ENCODE measurements around the gene SPATA21.
"Not testable (repeated sequence)": the region's sequence is repeated elsewhere in the genome, so short reads cannot be mapped to it uniquely, and the experiment has no call there.

The SPATA21 gene

DNA sequence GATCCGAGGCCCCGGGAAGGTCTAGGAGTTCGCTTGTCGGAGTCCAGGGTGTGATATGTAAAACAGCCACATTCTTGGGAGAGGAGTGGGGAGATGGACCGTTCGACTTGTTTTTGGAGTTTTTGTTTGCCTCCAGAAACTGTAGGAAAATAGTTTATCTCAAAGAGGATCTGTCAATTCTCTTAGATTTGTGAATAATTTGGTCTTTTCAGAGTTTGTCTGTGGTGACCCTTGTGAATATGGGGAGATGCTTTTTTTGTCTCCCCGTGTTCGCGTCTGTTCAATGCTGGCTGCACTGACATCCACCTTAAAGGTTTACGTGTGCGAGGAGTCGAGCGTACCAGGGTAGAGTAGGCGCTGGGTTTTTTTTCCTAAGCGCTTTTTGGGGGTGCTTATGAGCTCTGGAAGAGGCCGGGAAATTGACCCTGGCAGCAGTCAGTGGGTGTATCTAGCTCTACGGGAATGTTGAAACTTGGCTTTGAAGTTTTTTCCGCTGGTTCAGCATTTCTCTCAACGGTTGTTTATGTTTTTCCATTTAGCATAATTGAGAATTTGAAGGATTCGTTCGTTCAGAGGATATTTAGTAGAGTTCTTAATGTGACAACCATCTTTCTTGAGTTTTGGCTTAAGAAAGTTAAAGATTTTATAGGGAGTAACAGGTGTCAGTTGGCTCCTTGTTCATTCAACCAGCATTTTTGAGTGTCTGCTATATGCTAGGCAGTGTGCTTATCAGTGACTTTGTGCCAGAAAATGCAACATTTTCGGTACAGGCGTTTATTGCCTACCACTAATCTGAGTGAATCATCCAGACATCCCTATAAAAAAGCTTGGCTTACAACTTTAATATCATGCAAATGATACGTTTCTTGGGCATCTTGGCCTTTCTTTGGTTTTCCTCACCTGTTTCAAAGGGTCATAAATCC lies 69.0 kb downstream of the SPATA21 start:
- TF ChIP-seq, protein P1, sequence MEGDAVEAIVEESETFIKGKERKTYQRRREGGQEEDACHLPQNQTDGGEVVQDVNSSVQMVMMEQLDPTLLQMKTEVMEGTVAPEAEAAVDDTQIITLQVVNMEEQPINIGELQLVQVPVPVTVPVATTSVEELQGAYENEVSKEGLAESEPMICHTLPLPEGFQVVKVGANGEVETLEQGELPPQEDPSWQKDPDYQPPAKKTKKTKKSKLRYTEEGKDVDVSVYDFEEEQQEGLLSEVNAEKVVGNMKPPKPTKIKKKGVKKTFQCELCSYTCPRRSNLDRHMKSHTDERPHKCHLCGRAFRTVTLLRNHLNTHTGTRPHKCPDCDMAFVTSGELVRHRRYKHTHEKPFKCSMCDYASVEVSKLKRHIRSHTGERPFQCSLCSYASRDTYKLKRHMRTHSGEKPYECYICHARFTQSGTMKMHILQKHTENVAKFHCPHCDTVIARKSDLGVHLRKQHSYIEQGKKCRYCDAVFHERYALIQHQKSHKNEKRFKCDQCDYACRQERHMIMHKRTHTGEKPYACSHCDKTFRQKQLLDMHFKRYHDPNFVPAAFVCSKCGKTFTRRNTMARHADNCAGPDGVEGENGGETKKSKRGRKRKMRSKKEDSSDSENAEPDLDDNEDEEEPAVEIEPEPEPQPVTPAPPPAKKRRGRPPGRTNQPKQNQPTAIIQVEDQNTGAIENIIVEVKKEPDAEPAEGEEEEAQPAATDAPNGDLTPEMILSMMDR (conservative IDR thresholded peaks at IDR 0.05; ENCODE audit: low read depth, low read length) = no peak
- DNase-seq (ENCODE audit: low read depth) = no peak
- H3K4me3 ChIP-seq (ENCODE audit: low read length) = peak overlapping the region; percentile 89

DNA sequence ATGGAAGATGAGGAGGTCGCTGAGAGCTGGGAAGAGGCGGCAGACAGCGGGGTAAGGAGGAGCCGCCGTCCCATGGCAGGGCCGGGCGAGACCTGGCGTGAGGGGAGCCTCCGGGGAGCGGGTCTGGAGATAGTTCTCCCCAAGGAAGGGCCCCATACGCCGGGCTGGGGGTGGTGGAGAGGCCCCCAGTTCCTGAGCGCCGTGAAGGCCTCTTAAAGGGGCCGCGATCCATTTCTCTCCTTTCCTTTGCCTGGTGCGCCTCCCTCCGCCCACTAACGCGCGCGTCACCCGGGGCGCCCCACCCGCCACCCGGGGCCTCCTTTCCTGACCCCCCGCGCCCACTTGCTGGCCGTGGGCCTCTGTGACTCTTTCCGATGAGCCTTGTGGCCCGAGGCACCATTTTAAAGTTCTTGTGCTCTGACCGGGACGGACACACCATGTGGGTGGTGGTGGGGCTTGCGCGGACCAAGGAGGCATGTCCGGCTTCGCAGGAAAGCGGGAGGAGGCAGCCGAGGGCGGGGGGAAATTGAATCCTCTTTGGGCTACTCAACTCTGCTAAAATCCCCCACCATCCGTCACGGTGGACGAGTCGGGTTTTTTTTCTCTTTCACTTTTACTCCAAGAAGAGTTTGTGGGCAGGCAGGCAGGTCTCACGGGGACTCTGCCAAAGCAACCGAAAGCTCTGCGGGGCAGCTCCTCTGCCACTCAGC lies 69.8 kb downstream of the SPATA21 start:
- DNase-seq (ENCODE audit: low read depth) = no peak
- TF ChIP-seq, protein P1 (conservative IDR thresholded peaks at IDR 0.05; ENCODE audit: low read depth, low read length) = no peak

DNA sequence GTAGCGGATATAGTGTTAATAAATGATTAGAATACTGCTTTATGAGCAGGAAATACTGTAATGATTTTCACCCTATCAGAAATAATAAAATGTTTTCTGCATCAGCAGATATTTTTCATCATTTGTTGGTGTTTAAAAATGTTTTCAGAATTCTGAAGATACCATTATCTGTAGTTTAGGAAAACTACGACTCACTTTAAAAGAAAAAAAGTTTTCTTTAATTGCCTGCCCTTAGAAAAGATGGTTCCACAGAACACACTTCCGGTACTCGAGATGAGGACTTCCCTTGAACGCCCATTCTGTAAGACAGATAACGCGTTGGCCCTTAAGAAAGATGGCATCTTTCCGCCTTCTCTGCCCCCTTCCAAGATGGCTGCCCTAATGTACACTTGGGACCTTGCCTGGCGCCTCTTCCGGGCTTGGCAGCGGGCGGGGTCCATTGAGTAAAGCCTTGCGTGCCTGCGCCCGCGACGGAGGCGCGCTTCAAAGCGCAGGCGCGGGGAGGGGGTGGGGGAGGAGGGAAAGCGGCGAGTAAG lies 70.4 kb downstream of the SPATA21 start, which contains the start of gene SZRD1:
SZRD1 (plus strand) TSS at position 521 of the 536 bp plus-strand sequence. CDS start 16 bp downstream, outside the sequence.
- TF ChIP-seq, protein P1 (conservative IDR thresholded peaks at IDR 0.05; ENCODE audit: low read depth, low read length) = no peak
- H3K4me3 ChIP-seq (ENCODE audit: low read length) = peak within 1 kb of the TSS; percentile 89
- DNase-seq (ENCODE audit: low read depth) = peak; percentile 98

More for the DNA sequence above, 69.8 kb downstream of the SPATA21 start:
- peak overlapping the region; percentile 89 for H3K4me3 ChIP-seq (ENCODE audit: low read length)

DNA sequence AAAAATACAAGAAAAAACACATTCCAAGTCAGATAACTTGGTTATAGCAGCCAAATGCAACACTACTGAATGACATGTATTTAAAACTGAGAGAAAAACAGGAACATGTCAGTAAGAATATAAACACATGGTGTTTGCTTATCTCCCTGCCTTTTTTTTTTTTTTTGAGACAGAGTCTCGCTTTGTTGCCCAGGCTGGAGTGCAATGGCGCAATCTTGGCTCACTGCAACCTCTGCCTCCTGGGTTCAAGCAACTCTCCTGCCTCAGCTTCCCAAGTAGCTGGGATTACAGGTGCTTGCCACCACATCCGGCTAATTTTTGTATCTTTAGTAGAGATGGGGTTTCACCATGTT lies 72.1 kb downstream of the SPATA21 start:
- not testable (repeated sequence) for DNase-seq (ENCODE audit: low read depth); H3K4me3 ChIP-seq (ENCODE audit: low read length)

DNA sequence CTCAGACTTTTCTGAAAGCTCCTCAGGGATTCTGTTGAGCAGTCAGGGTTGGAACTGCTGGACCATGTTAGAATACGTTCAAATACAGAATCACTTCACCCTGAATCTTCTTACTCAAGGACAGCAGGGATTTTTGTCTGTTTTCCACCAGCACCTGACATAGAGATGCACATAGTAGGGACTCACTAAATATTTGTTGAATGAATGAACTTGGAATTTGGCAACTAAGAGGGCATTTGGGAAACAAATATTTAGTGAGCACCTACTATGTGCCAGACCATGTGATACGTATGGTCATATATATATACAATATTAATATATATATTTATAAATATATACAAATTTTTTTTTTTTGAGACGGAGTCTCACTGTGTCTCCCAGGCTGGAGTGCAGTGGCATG lies 80.4 kb downstream of the SPATA21 start:
- TF ChIP-seq, protein P1 (conservative IDR thresholded peaks at IDR 0.05; ENCODE audit: low read depth, low read length) = no peak
- H3K4me3 ChIP-seq (ENCODE audit: low read length) = no peak overlapping the region
- DNase-seq (ENCODE audit: low read depth) = no peak

DNA sequence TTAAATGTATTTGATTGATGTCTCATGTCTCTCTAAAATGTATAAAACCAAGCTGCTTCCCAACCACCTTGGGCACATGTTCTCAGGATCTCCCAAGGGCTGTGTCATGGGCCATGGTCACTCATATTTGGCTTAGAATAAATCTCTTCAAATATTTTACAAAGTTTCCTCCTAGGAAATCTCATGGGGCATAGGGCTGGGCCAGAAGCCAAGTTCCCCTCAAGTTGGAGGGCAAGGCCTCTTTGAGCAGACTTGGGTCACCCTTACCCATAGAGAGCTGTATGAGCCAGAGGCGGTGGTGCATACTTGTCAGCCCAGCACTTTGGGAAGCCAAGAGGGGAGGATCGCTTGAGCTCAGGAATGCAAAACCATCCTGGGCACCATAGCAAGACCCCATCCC lies 82.6 kb downstream of the SPATA21 start:
- no peak overlapping the region for H3K4me3 ChIP-seq (ENCODE audit: low read length)
- no peak for DNase-seq (ENCODE audit: low read depth)
- TF ChIP-seq, protein P1 (conservative IDR thresholded peaks at IDR 0.05; ENCODE audit: low read depth, low read length) = no peak

DNA sequence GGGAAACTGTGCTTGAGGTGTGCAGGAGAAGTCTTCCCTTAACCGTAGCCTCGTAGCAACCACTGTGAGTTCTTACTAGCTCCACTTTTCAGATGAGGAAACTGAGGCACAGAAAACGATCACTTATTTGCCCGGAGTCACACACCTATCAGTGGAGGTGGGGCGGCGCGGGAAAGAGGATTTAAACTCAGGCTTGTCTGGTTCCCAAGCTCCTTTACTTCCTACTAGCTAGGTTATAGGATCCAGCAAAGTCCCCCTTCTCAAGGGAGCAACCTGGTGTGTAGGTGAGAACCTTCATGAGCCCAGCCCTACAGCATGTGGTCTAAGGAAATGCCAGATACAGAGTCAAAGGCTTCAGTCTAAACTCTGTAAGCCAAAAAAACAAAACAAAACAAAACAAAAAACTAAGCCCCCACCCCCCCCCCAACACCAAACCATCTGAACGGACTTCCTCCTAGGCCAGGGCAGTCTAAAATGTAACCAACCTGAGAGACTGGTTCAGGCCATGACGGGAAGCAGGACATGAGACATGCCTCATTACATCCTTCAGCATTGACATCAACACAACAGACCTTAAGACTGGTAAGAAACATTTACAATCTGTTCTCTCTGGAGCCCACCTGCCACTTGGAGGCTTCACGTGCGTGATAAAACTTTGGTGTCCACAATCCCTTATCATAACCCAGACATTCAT lies 84.2 kb downstream of the SPATA21 start:
- no peak for DNase-seq (ENCODE audit: low read depth)
- TF ChIP-seq, protein P1 (conservative IDR thresholded peaks at IDR 0.05; ENCODE audit: low read depth, low read length) = no peak

More for the DNA sequence above, 84.2 kb downstream of the SPATA21 start:
- peak overlapping the region; percentile 58 for H3K4me3 ChIP-seq (ENCODE audit: low read length)

Data from retinal pigment epithelial cell (primary cell).